A549 (cell line): ENCODE measurements around the gene PSMF1.

ENCODE experiments used
- BHLHE40 ChIP-seq: IDR thresholded peaks from 2 replicates; pipeline ENCODE4 v1.6.1; 2012; ENCODE audit warnings: low read depth, low read length, inconsistent platforms
- EP300 ChIP-seq, 2 experiments: fragments of >200 bp; sonication (Bioruptor Twin); formaldehyde crosslinking; IDR thresholded peaks; 2 replicates in 1 of 2; 3 replicates in 1 of 2; pipeline ENCODE4 v1.6.1; 2016 to 2017
- KDM1A ChIP-seq: fragments of 200-600 bp; sonication (generic); IDR thresholded peaks from 2 replicates; pipeline ENCODE4 v1.6.1; 2016; ENCODE audit warnings: low read depth, mild to moderate bottlenecking
- KDM5A ChIP-seq: fragments of 200-600 bp; sonication (generic); IDR thresholded peaks from 2 replicates; pipeline ENCODE4 v1.6.1; 2016; ENCODE audit warnings: antibody characterized with exemption, mild to moderate bottlenecking
- MAX ChIP-seq: IDR thresholded peaks from 2 replicates; pipeline ENCODE4 v1.6.1; 2012
- POLR2AphosphoS2 ChIP-seq: conservative IDR thresholded peaks from 2 replicates; pipeline ENCODE4 v1.6.1; 2012; ENCODE audit warnings: low read length, improper control_type of control experiment, inconsistent platforms
- RAD21 ChIP-seq, 2 experiments: fragments of >200 bp in 1 of 2; sonication (Bioruptor Twin) in 1 of 2; formaldehyde crosslinking in 1 of 2; IDR thresholded peaks in 1 of 2; conservative IDR thresholded peaks in 1 of 2; 2 replicates in 1 of 2; 3 replicates in 1 of 2; pipeline ENCODE4 v1.6.1; 2012 to 2018; ENCODE audit warnings: inconsistent platforms in 1 of 2
- TF ChIP-seq, protein P1 (sequence below): fragments of >200 bp; sonication (Bioruptor Twin); formaldehyde crosslinking; IDR thresholded peaks from 3 replicates; pipeline ENCODE4 v1.5.1; 2016

- TF ChIP-seq KDM1A: no peak
- TF ChIP-seq EP300 (IDR thresholded peaks at IDR 0.05): no peak
- TF ChIP-seq BHLHE40: no peak
- TF ChIP-seq, protein P1, sequence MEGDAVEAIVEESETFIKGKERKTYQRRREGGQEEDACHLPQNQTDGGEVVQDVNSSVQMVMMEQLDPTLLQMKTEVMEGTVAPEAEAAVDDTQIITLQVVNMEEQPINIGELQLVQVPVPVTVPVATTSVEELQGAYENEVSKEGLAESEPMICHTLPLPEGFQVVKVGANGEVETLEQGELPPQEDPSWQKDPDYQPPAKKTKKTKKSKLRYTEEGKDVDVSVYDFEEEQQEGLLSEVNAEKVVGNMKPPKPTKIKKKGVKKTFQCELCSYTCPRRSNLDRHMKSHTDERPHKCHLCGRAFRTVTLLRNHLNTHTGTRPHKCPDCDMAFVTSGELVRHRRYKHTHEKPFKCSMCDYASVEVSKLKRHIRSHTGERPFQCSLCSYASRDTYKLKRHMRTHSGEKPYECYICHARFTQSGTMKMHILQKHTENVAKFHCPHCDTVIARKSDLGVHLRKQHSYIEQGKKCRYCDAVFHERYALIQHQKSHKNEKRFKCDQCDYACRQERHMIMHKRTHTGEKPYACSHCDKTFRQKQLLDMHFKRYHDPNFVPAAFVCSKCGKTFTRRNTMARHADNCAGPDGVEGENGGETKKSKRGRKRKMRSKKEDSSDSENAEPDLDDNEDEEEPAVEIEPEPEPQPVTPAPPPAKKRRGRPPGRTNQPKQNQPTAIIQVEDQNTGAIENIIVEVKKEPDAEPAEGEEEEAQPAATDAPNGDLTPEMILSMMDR: no peak
- no peak for TF ChIP-seq MAX
- no peak for TF ChIP-seq KDM5A
- no peak for TF ChIP-seq RAD21 (conservative IDR thresholded peaks at IDR 0.05 in 1 of 2, IDR thresholded peaks at IDR 0.05 in 1 of 2)
- TF ChIP-seq POLR2AphosphoS2: no peak
These were observed 3.0 kb downstream of the PSMF1 start for GRCh38 chr20:1121429-1121828.
